ENCODE data around the gene UNC45B.
"Not testable (repeated sequence)": the region's sequence is repeated elsewhere in the genome, so short reads cannot be mapped to it uniquely, and the experiment has no call there.

UNC45B gene

GRCh38 chr17:35147375-35147905 is at the start of gene UNC45B:
UNC45B (plus strand) TSS chr17:35147817; CDS start chr17:35148264, 447 bp downstream.
- no peak for DNase-seq (ENCODE audit: low read depth in 2 of 2)

- no peak for DNase-seq (ENCODE audit: low read depth in 2 of 2)
These were observed 47.7 kb upstream of the UNC45B start for GRCh38 chr17:35099908-35100307.

- no peak for DNase-seq (ENCODE audit: low read depth in 2 of 2)
These were observed 46.6 kb upstream of the UNC45B start for GRCh38 chr17:35101036-35101435.

DNA sequence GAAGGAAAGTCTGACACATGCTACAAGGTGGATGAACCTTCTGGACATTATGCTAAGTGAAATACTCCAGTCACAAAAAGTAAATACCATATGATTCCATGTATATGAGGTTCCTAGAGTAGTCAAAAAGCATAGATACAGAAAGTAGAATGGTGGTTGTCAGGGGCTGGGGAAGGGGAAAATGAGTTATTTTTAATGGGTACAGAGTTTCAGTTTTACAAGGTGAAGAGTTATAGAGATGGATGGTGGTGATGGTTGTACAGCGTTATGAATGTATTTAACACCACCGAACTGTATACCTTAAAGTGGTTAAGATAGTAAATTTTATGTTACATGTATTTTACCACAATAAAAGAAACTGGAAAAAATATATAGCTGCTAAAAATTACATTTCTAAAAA is 45.9 kb upstream of the UNC45B start:
- no peak for DNase-seq (ENCODE audit: low read depth in 2 of 2)

DNA sequence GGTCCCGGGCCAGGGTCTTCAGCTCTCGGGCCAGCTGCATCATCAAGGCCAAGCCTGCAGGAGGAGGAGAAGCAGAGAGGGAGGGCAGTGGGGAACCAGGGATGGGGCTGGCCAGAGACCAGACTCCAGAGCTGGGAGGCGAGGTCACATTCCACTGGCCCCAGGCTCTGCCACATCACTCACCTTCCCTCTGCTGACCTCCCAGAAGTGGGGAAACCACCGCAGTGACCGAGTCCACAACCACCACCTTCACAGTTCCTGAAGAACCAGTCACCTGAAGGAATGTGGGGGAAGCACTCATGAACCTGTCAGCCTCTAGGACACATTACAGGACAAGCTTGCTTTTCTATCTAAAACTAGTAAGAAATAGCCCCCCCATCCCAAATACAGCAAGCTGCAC is 44.3 kb upstream of the UNC45B start:
- DNase-seq (ENCODE audit: low read depth in 2 of 2): no peak

- no peak for DNase-seq (ENCODE audit: low read depth in 2 of 2)
These were observed 42.7 kb upstream of the UNC45B start for GRCh38 chr17:35104844-35105450.

DNA sequence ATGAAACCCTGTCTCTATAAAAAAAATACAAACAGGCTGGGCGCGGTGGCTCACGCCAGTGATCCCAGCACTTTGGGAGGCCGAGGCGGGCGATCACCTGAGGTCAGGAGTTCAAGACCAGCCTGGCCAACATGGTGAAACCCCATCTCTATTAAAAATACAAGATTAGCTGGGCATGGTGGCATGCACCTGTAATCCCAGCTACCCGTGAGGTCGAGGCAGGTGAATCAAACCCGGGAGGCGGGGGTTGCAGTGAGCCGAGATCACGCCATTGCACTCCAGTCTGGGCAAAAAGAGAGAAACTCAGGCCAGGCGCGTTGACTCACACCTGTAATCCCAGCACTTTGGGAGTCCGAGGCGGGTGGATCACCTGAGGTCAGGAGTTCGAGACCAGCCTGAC is 36.8 kb upstream of the UNC45B start:
- DNase-seq (ENCODE audit: low read depth in 2 of 2): not testable (repeated sequence)

DNA sequence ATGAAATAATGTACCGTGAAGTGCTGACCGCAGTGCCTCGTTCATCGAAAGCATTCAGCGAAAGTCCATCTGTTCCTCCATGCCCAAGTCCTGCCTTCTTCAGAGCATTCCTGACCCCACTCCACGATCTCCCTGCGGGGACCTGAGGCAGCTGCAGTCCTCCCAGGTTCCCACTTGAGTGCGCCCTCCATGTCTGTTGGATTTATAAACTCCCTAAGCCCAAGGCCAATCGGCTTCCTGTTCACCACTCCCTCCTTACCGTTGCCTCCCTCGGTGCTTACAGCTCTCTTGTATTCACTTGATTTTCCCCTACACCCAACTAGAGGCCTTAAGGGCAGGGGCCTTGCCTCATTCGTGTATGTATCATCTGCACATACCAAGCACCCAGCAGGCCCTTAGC is 30.8 kb upstream of the UNC45B start:
- DNase-seq (ENCODE audit: low read depth in 2 of 2): no peak

DNA sequence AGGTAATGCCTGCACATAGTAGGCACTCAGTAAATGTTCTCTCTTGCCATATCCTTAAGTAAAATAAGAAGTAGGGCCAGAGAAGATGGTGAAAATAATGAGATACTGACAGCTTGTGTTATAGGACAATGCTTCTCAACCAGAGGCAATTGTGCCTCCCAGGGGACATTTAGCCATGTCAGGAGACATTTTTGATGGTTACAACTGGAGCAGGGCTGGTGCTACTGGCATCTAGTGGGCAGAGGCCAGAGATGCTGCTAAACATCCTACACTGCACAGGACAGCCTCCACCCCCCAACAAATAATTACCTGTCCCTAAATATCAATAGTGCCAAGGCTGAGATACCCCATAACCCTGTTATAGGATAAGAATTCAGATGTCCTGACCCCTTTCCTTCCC is 29.6 kb upstream of the UNC45B start:
- peak in 1 of 2 donors; percentile 6 for DNase-seq (ENCODE audit: low read depth in 2 of 2)

- peak; percentile 72 to 73 for DNase-seq (ENCODE audit: low read depth in 2 of 2)
These were observed 28.0 kb upstream of the UNC45B start, which contains the start of gene RAD51D for GRCh38 chr17:35119370-35120165. RAD51D (minus strand) TSS chr17:35119860; CDS start chr17:35119613, 247 bp downstream.

DNA sequence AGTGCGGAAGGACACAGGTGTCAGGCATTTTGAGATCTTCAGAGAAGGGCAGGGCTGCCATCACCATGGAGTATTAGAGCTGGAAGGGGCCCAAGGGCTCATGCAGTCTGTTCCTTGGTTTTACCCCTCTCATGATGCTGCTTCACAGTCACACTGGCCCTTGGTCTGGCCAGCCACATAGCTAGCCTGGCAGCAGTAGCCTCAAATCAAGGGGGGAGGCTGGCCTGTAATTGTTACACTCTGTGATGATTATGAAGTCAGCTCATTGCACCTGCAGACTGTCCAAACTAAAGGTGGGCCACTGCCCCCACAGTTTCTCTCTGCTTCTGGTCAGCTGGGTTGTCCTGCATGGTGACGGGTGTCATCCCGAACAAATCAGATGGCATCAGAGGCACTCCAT is 26.3 kb upstream of the UNC45B start, which contains the start of gene FNDC8:
Gene FNDC8 (plus strand): TSS at position 301 of the 400 bp plus-strand sequence. CDS start 79 bp downstream, at position 380.
- DNase-seq (ENCODE audit: low read depth in 2 of 2): no peak

- DNase-seq (ENCODE audit: low read depth in 2 of 2): no peak
These were observed 19.7 kb upstream of the UNC45B start for GRCh38 chr17:35127751-35128514.

DNA sequence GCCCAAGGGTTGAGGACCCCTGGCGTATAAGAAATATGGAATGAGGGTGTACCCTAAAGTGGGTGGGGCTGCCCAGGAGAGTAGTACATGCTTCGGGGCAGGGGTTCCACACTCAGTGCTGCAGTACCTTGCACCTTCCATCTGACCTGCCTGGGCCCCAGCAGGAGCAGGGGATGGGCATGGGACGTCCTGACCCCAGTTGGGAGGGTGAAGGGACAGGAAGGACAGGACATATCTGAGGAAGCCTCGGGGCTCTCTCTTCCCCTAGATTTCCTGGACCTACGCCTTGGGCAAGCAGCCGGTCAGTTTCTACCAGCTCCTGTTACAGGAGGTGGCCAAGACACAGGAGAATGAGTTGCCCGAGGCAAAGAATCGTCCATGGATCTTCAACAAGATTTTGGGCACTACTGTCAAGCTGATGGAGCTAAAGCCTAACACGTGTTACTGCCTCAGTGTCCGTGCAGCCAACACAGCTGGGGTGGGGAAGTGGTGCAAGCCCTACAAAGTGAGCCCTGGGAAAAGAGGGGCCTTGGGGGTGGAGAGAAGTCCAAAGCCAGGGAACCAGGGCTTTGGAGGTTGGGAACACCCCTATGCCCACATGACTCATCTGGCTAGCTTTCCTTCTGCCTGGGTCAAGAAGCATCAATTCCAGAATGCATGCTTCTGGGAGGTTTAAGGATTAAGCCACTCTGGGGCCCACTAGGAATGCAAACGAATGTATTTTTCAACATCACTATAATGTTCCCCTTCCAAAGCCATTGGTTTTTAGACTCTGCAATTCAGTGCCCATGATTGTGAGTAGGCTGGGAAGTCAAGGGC is 18.3 kb upstream of the UNC45B start:
- DNase-seq (ENCODE audit: low read depth in 2 of 2): no peak

- DNase-seq (ENCODE audit: low read depth in 2 of 2): no peak
These were observed 17.7 kb upstream of the UNC45B start for GRCh38 chr17:35129973-35130351.

DNA sequence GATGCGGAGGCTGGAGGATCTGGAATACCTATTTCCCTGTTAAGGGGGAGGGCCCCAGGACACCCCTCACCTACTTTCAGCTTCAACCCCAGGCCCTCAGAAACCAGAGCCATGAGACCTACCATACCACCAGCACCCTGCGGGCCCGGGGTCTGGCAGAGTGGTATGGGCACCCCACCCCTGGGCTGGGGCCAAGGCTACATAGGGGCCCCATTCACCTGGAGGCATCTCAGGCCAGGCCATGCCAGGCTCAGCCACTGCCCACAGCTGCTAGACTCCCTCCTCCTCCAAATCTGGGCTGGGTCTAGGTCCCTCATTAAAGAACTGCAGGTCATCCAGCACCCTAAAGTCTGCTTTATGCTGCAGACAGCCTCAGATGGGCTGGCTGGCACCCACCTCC is 17.2 kb upstream of the UNC45B start:
- DNase-seq (ENCODE audit: low read depth in 2 of 2): no peak

GRCh38 chr17:35132099-35132498 is 15.5 kb upstream of the UNC45B start:
- DNase-seq (ENCODE audit: low read depth in 2 of 2): no peak

GRCh38 chr17:35132816-35133550 is 14.6 kb upstream of the UNC45B start:
- DNase-seq (ENCODE audit: low read depth in 2 of 2): no peak

GRCh38 chr17:35135322-35135721 is 12.3 kb upstream of the UNC45B start:
- DNase-seq (ENCODE audit: low read depth in 2 of 2): no peak

GRCh38 chr17:35138218-35138617 is 9.4 kb upstream of the UNC45B start:
- DNase-seq (ENCODE audit: low read depth in 2 of 2): no peak

DNA sequence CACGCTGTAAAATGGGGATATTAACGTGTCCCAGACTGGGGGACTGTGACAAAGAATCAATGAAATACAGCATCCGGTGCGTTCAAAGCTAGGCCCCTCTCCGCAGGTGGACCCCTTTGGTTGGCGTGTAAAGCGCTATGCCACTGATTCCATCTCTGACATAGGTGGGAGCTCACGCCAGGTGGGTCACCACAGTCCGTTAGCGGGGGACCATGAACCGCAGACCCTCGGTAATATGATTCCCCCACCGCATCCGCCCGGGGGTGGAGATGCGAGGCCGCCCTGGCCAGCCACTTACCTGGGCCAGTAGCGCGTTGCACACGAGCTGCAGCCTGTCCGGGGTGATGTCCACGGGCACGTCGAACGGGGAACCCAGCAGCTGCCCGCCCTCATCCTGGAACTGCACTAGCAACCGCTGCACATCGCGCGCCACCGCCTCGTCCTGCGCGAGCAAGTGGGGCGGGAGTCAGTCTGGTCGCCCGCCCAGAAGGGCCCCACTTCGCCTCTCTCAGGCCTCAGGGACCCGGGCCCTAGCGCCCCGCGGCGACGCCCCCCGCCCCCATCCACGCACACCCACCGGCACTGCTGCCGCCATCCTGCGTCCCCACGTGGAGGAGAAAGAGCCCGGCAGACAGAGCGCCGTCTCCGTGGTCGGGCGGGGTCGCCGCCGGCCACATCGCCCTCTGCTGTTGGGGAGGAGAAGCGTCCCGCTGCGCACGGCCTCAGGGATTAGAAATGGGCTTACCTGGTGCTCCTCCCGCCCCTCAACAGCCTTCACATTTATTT is 5.7 kb upstream of the UNC45B start, which contains the start of gene NLE1:
Gene NLE1 (minus strand): TSS at position 623 of the 786 bp plus-strand sequence. CDS start 28 bp downstream, at position 595.
- peak; percentile 79 to 81 for DNase-seq (ENCODE audit: low read depth in 2 of 2)
